K562 (cell line): ENCODE results near the gene GIPC3. TPM values are rescaled to one million over a fixed set of nuclear protein-coding genes. Genes with fewer than 3 reads are reported as not detected.
A peak's percentile ranks its signal among the peaks of the same experiment; 100 is the strongest.

Experiments used
- BHLHE40 ChIP-seq: IDR thresholded peaks from 2 replicates; pipeline ENCODE4 v1.6.1; 2011; ENCODE audit warnings: low read length, improper control_type of control experiment
- BMI1 ChIP-seq: fragments of 150-350 bp; IDR thresholded peaks from 2 replicates; pipeline ENCODE4 v1.6.1; 2014; ENCODE audit warnings: low read length
- CCAR2 ChIP-seq: fragments of 200-400 bp; formaldehyde crosslinking; IDR thresholded peaks from 2 replicates; pipeline ENCODE4 v1.6.1; 2017; ENCODE audit warnings: mild to moderate bottlenecking, low read depth, low read length
- DEAF1 ChIP-seq: fragments of 450-650 bp; formaldehyde crosslinking; IDR thresholded peaks from 2 replicates; pipeline ENCODE4 v1.4.0; 2020; ENCODE audit warnings: mild to moderate bottlenecking, moderate library complexity
- FOXM1 ChIP-seq, 2 experiments: fragments of 450-650 bp in 1 of 2; sonication (generic) in 1 of 2; formaldehyde crosslinking in 1 of 2; IDR thresholded peaks; 2 replicates each; pipeline versions ENCODE4 v1.6.1 to v1.9.0; 2017 to 2022; ENCODE audit warnings: low read depth in 2 of 2, mild to moderate bottlenecking in 2 of 2, missing genetic modification reagents in 1 of 2, moderate library complexity in 1 of 2
- FOXP1 ChIP-seq: sonication (generic); formaldehyde crosslinking; IDR thresholded peaks from 2 replicates; pipeline ENCODE4 v1.8.0; 2022; ENCODE audit warnings: mild to moderate bottlenecking, missing genetic modification reagents
- GABPA ChIP-seq: fragments of 200-800 bp; sonication (Bioruptor generic); conservative IDR thresholded peaks from 2 replicates; pipeline ENCODE4 v1.6.1; 2016; ENCODE audit warnings: low read depth, missing genetic modification characterization, missing compliant biosample characterization
- HCFC1 ChIP-seq: IDR thresholded peaks from 2 replicates; pipeline ENCODE4 v1.6.1; 2012; ENCODE audit warnings: low read depth, low read length, improper control_type of control experiment
- KLF1 ChIP-seq: fragments of 450-650 bp; IDR thresholded peaks from 2 replicates; pipeline ENCODE4 v1.6.1; 2016; ENCODE audit warnings: missing genetic modification characterization, missing compliant biosample characterization
- LCOR ChIP-seq: sonication (generic); formaldehyde crosslinking; IDR thresholded peaks from 2 replicates; pipeline ENCODE4 v1.8.0; 2022; ENCODE audit warnings: mild to moderate bottlenecking, missing genetic modification reagents
- MYC ChIP-seq, 2 experiments: fragments of 250-450 bp in 1 of 2; sonication (Bioruptor Pico) in 1 of 2; IDR thresholded peaks; 2 replicates each; pipeline versions ENCODE4 v1.5.1 to v1.6.1; 2012 to 2021; ENCODE audit warnings: low read depth in 2 of 2, borderline replicate concordance in 1 of 2, improper control_type of control experiment in 1 of 2, low read length in 1 of 2, mild to moderate bottlenecking in 1 of 2, moderate library complexity in 1 of 2
- PYGO2 ChIP-seq: fragments of 450-650 bp; IDR thresholded peaks from 2 replicates; pipeline ENCODE4 v1.6.1; 2016; ENCODE audit warnings: mild to moderate bottlenecking, missing genetic modification characterization, moderate library complexity, missing compliant biosample characterization
- RBBP5 ChIP-seq: fragments of 200-600 bp; sonication (generic); IDR thresholded peaks from 2 replicates; pipeline ENCODE4 v1.6.1; 2012; ENCODE audit warnings: borderline replicate concordance, mild to moderate bottlenecking, low read length, control low read depth, inconsistent platforms; ENCODE audit not compliant: insufficient read depth, poor library complexity, severe bottlenecking
- ZFX ChIP-seq: sonication (generic); formaldehyde crosslinking; IDR thresholded peaks from 2 replicates; pipeline ENCODE4 v1.8.0; 2022; ENCODE audit warnings: mild to moderate bottlenecking, missing genetic modification reagents, moderate library complexity
- ZNF507 ChIP-seq: conservative IDR thresholded peaks from 2 replicates; pipeline ENCODE4 v1.6.1; 2017; ENCODE audit warnings: missing genetic modification characterization, missing compliant biosample characterization
- polyA plus RNA-seq, 8 experiments: library from polyadenylated mRNA; depleted of rRNA in 4 of 8; stranded (reverse) in 5 of 8; unstranded in 3 of 8; fragments of >200 nt; fragmentation: Nextera tagmentation in 2 of 8; fragmentation: Illumina TruSeq in 1 of 8; extraction: Ambion mirVana in 2 of 8; extraction: Trizol in 1 of 8; gene quantifications; 2 replicates each; pipeline versions ENCODE4 v1.2.1 to v1.2.3, GENCODE V29; 2011 to 2014; ENCODE audit warnings: inconsistent platforms in 1 of 8, missing spikeins in 1 of 8
- total RNA-seq, 7 experiments: library from RNA; depleted of rRNA in 6 of 7; stranded (reverse); fragments of >200 nt in 6 of 7; fragmentation: Illumina TruSeq in 2 of 7; extraction: Trizol in 2 of 7; gene quantifications; 2 replicates each; pipeline versions ENCODE4 v1.2.1 to v1.2.3, GENCODE V29; 2011 to 2021; ENCODE audit warnings: low replicate concordance in 1 of 7
- TF ChIP-seq, protein P1 (sequence below): IDR thresholded peaks from 2 replicates; pipeline ENCODE4 v1.6.1; 2011; ENCODE audit warnings: borderline replicate concordance, low read depth, mild to moderate bottlenecking, moderate library complexity, low read length; ENCODE audit not compliant: insufficient read depth, poor library complexity, severe bottlenecking
- TF ChIP-seq, protein P2 (sequence below): conservative IDR thresholded peaks from 2 replicates; pipeline ENCODE4 v1.6.1; 2011; ENCODE audit warnings: low read depth, mild to moderate bottlenecking, low read length; ENCODE audit not compliant: control insufficient read depth
- TF ChIP-seq, protein P3 (sequence below): fragments of 450-650 bp; IDR thresholded peaks from 2 replicates; pipeline ENCODE4 v1.6.1; 2016; ENCODE audit warnings: low read depth, mild to moderate bottlenecking, moderate library complexity

GIPC3 gene
- total and polyA plus RNA-seq, 9 of the 15 experiments (the other 6 are each of a cell fraction or from before 2014, with no cell fraction given) = 0.03 to 3.6 (median 1.5) TPM; not detected in 1

DNA sequence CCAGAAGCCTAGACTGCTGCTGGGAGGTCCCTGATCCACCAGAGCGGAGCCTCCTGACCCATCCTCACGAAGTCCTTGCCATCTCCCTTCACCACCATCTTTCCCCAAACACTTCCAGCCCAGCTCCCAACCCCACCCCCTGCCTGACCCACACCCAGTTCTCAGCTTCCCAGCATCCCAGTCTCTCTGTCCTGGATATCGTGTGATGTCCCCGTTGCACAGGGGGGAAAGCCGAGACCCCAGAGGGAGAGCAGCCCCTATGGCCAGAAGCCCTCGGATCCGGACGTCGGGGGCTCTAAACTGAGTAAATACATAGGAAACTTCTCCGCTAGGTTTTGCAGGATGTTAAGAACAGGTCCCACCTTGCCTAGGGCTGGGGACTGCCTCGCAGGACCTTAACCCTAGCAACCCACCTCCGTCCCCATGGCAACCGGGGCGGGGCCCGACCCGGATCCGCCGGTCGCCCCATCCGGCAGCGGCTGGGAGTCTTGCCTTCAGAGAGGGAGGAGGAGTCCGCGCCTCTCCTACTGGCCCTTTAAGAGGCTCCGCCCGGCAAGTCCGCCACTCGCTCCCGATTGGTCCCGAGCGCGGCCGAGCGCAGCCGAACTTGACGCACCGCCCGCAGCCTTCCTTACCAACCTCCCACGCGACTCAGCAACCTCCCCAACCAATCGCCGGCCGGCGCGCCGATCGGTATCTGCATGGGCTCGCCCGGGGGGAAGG is 13.0 kb upstream of the GIPC3 start (continued):
- TF ChIP-seq, protein P1, sequence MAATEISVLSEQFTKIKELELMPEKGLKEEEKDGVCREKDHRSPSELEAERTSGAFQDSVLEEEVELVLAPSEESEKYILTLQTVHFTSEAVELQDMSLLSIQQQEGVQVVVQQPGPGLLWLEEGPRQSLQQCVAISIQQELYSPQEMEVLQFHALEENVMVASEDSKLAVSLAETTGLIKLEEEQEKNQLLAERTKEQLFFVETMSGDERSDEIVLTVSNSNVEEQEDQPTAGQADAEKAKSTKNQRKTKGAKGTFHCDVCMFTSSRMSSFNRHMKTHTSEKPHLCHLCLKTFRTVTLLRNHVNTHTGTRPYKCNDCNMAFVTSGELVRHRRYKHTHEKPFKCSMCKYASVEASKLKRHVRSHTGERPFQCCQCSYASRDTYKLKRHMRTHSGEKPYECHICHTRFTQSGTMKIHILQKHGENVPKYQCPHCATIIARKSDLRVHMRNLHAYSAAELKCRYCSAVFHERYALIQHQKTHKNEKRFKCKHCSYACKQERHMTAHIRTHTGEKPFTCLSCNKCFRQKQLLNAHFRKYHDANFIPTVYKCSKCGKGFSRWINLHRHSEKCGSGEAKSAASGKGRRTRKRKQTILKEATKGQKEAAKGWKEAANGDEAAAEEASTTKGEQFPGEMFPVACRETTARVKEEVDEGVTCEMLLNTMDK = no peak
- peak; percentile 89 for TF ChIP-seq BMI1
- peak; percentile 32 for TF ChIP-seq RBBP5
- TF ChIP-seq, protein P2, sequence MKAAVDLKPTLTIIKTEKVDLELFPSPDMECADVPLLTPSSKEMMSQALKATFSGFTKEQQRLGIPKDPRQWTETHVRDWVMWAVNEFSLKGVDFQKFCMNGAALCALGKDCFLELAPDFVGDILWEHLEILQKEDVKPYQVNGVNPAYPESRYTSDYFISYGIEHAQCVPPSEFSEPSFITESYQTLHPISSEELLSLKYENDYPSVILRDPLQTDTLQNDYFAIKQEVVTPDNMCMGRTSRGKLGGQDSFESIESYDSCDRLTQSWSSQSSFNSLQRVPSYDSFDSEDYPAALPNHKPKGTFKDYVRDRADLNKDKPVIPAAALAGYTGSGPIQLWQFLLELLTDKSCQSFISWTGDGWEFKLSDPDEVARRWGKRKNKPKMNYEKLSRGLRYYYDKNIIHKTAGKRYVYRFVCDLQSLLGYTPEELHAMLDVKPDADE = 0 out of 2 replicates have a peak, but pooled peaks have one; percentile 12
- TF ChIP-seq FOXP1 (CRISPR knock-in tag) = no peak
- TF ChIP-seq PYGO2 (tag) = no peak
- TF ChIP-seq GABPA = peak; percentile 63
- TF ChIP-seq HCFC1 = 0 out of 2 replicates have a peak, but pooled peaks have one; percentile 19
- TF ChIP-seq MYC (IDR thresholded peaks at IDR 0.05; ENCODE audit: low read depth, low read length) = 0 out of 2 replicates have a peak, but pooled peaks have one; percentile 12
- TF ChIP-seq MYC (CRISPR knock-in tag; IDR thresholded peaks at IDR 0.05; ENCODE audit: borderline replicate concordance, low read depth) = no peak
- peak; percentile 78 for TF ChIP-seq BHLHE40
- no peak; the same call in 1 of the 2 replicates for TF ChIP-seq FOXM1 (IDR thresholded peaks at IDR 0.05; ENCODE audit: low read depth)
- TF ChIP-seq FOXM1 (CRISPR knock-in tag; IDR thresholded peaks at IDR 0.05; ENCODE audit: low read depth) = no peak
- TF ChIP-seq CCAR2 = no peak
- no peak for TF ChIP-seq LCOR (CRISPR knock-in tag)
- TF ChIP-seq, protein P3, sequence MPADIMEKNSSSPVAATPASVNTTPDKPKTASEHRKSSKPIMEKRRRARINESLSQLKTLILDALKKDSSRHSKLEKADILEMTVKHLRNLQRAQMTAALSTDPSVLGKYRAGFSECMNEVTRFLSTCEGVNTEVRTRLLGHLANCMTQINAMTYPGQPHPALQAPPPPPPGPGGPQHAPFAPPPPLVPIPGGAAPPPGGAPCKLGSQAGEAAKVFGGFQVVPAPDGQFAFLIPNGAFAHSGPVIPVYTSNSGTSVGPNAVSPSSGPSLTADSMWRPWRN = peak; percentile 75
- 0 out of 2 replicates have a peak, but pooled peaks have one; percentile 52 for TF ChIP-seq KLF1 (tag)
- no peak for TF ChIP-seq ZFX (CRISPR knock-in tag)
- peak; percentile 100 for TF ChIP-seq DEAF1 (CRISPR knock-in tag)
- no peak for TF ChIP-seq ZNF507 (tag)
